HEK293T (cell line): ENCODE measurements around the gene XRCC5.

Experiments
- FOXA1 ChIP-seq: fragments of 450-650 bp; IDR thresholded peaks from 2 replicates; pipeline ENCODE4 v1.6.1; 2016; ENCODE audit warnings: mild to moderate bottlenecking
- HDGF ChIP-seq: fragments of 450-650 bp; IDR thresholded peaks from 2 replicates; pipeline ENCODE4 v1.6.1; 2017; ENCODE audit warnings: antibody characterized with exemption, borderline replicate concordance
- SP1 ChIP-seq: fragments of 450-650 bp; IDR thresholded peaks from 2 replicates; pipeline ENCODE4 v1.6.1; 2017
- TARDBP ChIP-seq: fragments of 450-650 bp; IDR thresholded peaks from 2 replicates; pipeline ENCODE4 v1.6.1; 2016

DNA sequence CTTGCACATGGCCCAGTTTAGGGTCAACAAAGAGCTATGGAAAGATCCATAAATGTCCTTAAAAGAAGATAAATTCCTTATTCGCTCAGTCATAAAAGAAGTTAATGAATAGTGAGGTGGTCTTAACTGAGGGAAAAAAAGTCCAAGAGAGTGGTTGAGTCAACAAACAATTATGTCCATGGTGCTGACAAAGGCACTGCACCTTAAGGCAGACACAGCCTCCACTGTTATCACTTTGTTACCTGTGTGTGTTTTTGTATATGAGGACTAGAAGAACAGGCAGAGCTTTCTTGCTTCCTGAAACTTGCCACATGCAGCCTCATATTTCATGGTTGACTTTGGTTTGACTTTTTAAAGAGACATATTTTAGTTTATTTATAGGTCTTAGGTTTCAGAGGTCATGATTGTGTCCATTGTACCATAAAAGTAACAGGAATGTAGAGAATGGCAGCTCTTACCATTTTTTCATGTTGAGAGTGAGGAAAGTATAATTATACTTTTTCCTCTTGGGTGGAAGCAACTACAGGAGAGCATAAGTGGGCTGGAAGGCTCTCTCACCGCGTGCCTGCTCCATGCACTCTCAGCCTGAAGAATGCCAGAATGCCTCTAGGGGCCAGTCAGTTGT lies 93.6 kb downstream of the XRCC5 start:
- TF ChIP-seq FOXA1: no peak
- no peak for TF ChIP-seq SP1
- TF ChIP-seq TARDBP: no peak
- TF ChIP-seq HDGF: no peak
